ENCODE measurements around the gene PRR33. TPM values are rescaled to one million over a fixed set of nuclear protein-coding genes. Genes with fewer than 3 reads are reported as not detected.

PRR33 gene
- total and polyA plus RNA-seq, 9 of the 15 experiments (the other 6 are each of a cell fraction or from before 2014, with no cell fraction given), result not detected

DNA sequence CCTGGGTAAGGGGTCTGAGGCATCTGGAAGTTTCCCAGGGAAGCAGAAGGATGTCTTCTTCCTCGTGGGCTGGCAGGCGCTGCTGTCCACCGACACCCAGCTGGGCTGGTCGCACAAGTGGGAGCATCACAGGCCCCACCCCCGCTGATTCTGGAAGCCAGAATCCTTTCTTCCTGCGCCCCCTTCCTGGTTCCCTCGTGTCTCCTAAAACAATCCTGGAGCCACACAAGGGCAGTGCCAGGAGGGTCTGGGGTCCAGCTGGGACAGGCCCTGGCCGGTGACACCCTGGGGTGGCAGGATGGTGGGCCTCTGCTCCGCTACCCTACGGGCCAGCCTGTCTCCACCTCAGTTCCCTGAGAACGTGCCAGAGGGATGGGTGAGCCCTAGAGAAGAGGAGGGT, 34.6 kb downstream of the PRR33 start:
- BruUV-seq (replicated peaks), result no TSS peak
- TF ChIP-seq NR2F6 (CRISPR knock-in tag; IDR thresholded peaks at IDR 0.05) (no peak), ZBED1 (IDR thresholded peaks at IDR 0.05) (no peak), ZMIZ1 (IDR thresholded peaks at IDR 0.05; ENCODE audit: low read depth in 2 of 2, low read length in 2 of 2) (no peak), FOXK1 (CRISPR knock-in tag; IDR thresholded peaks at IDR 0.05; ENCODE audit: borderline replicate concordance) (no peak)
- ATAC-seq (no peak), FAIRE-seq (no peak), DNase-seq (ENCODE audit: extremely low read depth in 1 of 4, low spot score in 3 of 4) (no peak)
- Histone ChIP-seq H3K9me3 (replicated peaks; ENCODE audit: control insufficient read depth, insufficient read depth, low read depth, low read length) (no peaks in the 10 kb centered on the region), H3K9me1 (ENCODE audit: control insufficient read depth, insufficient read depth, low read length) (no peaks in the 10 kb centered on the region), H3K4me3 (no peak overlapping the region), H3K4me1 (replicated peaks in 1 of 2; ENCODE audit: control insufficient read depth in 2 of 2, insufficient read depth in 2 of 2, low read length in 2 of 2) (peaks cover 0 to 13% of the 10 kb centered on the region in 2 experiments; a peak in 2 of 5 replicates), H4K20me1 (replicated peaks; ENCODE audit: control insufficient read depth, insufficient read depth, low read length) (peaks cover 3% of the 10 kb centered on the region), H3K9ac (ENCODE audit: insufficient read depth in 1 of 2, low read depth in 2 of 2, low read length in 2 of 2) (no peak overlapping the region), H3K36me3 (ENCODE audit: control insufficient read depth, insufficient read depth, low read length) (no peaks in the 10 kb centered on the region), H2AFZ (ENCODE audit: low read depth, low read length) (no peak overlapping the region), H3K4me2 (ENCODE audit: insufficient read depth, low read length) (no peak overlapping the region), H3K79me2 (ENCODE audit: control insufficient read depth, insufficient read depth, low read length) (no peaks in the 10 kb centered on the region), H3K27ac (ENCODE audit: extremely low read depth, low read depth, low read length) (no peak overlapping the region), H3K27me3 (ENCODE audit: control insufficient read depth in 2 of 2, insufficient read depth in 2 of 2, low read length in 2 of 2) (peaks cover 14 to 63% of the 10 kb centered on the region in 2 experiments; a peak in 4 of 5 replicates)
- 0% methylated on average over 10 of the region's 11 CpGs for WGBS (ENCODE audit: insufficient coverage, low coverage, missing lambda C conversion rate)
- CTCF ChIA-PET (ENCODE audit: low intra/inter-chr PET ratio), result no interaction called here
- POLR2A ChIA-PET, result no interaction called here
- in situ Hi-C loops (cut with MboI) (loop anchor here (10.0 kb wide), 1 partner anchor 298 kb away; no protein-coding TSS in a partner anchor), intact Hi-C loops (cut with micrococcal nuclease) (no loop called here)

Measured in K562 (cell line).